OCI-LY3 (cell line): ENCODE results near the gene OR2A12.
A peak's percentile ranks its signal among the peaks of the same experiment; 100 is the strongest.
"Not testable (repeated sequence)": the region's sequence is repeated elsewhere in the genome, so short reads cannot be mapped to it uniquely, and the experiment has no call there.

Experiments
- H2AFZ ChIP-seq: fragments of 200-600, 300-600 bp; shearing (Covaris generic); 2 replicates; pipeline ENCODE4 v1.6.0; 2014; ENCODE audit warnings: antibody characterized with exemption, low read depth, low read length
- H3K27ac ChIP-seq: fragments of 200-600, 300-600 bp; sonication (generic); 2 replicates; pipeline ENCODE4 v1.5.1; 2014; ENCODE audit warnings: mild to moderate bottlenecking, low read length, moderate library complexity, mixed read lengths
- H3K27me3 ChIP-seq: fragments of 200-600, 300-600 bp; sonication (generic); 2 replicates; pipeline ENCODE4 v1.6.1; 2014; ENCODE audit warnings: low read depth, low read length, mixed read lengths
- H3K36me3 ChIP-seq: fragments of 200-600, 300-600 bp; sonication (generic); replicated peaks from 2 replicates; pipeline ENCODE3; 2014; ENCODE audit warnings: low read depth, low read length, mixed read lengths
- H3K4me1 ChIP-seq: fragments of 300-600, 200-600 bp; sonication (generic); 2 replicates; pipeline ENCODE4 v1.6.1; 2014; ENCODE audit warnings: low read length, mixed read lengths
- H3K4me2 ChIP-seq: fragments of 200-600, 300-600 bp; sonication (generic); 2 replicates; pipeline ENCODE4 v1.6.1; 2014; ENCODE audit warnings: low read length, mixed read lengths
- H3K4me3 ChIP-seq: fragments of 300-600, 200-600 bp; sonication (generic); 2 replicates; pipeline ENCODE4 v1.5.1; 2014; ENCODE audit warnings: antibody characterized with exemption, mild to moderate bottlenecking, low read length, moderate library complexity
- H3K79me2 ChIP-seq: fragments of 300-600, 200-600 bp; shearing (Covaris generic); 2 replicates; pipeline ENCODE4 v1.6.1; 2014; ENCODE audit warnings: mild to moderate bottlenecking, low read length, mixed read lengths
- H3K9ac ChIP-seq: fragments of 300-600, 200-600 bp; shearing (Covaris generic); 2 replicates; pipeline ENCODE4 v1.6.0; 2014; ENCODE audit warnings: mild to moderate bottlenecking, low read length, moderate library complexity
- H3K9me3 ChIP-seq: fragments of 200-600, 300-600 bp; shearing (Covaris generic); 2 replicates; pipeline ENCODE4 v1.6.1; 2014; ENCODE audit warnings: low read length, mixed read lengths; ENCODE audit not compliant: insufficient read depth
- H4K20me1 ChIP-seq: fragments of 200-600, 300-600 bp; sonication (generic); 2 replicates; pipeline ENCODE4 v1.6.1; 2016; ENCODE audit warnings: low read length, mixed read lengths; ENCODE audit not compliant: insufficient read depth
- EZH2phosphoT487 ChIP-seq: fragments of 200-600 bp; shearing (Covaris generic); IDR thresholded peaks from 2 replicates; pipeline ENCODE4 v1.6.1; 2018; ENCODE audit warnings: antibody characterized with exemption, mixed run types, low read depth
- TF ChIP-seq, protein P1 (sequence below): fragments of 200-600, 300-600 bp; sonication (generic); IDR thresholded peaks from 2 replicates; pipeline ENCODE4 v1.5.1; 2014; ENCODE audit warnings: antibody characterized with exemption, low read length, low read depth

Gene OR2A12

DNA sequence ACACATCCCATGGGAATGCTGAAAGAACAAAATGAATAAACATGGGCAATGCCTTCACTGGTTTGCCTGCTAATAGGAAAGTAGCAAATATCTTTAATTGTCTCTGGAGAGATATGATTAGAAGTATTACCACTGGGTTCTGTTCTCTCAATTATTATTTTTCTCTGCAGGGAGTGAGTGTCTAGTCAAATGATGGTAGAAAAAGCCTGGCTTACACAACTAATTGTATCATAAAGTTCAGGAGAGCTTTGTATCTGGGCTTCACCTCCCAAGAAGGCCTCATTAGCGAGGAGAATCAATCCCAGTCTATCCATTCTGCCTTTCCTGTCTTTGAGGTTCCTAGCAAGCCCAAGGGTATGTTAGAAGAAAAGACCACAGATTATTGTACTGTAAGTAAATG is 36.8 kb downstream of the OR2A12 start, which contains the start of gene OR2A14:
OR2A14 (plus strand) TSS at position 301 of the 400 bp plus-strand sequence. CDS start 5,937 bp downstream, outside the sequence.
- H2AFZ ChIP-seq: no peak within 1 kb of the TSS
- H4K20me1 ChIP-seq: no peaks in the 10 kb centered on the region

DNA sequence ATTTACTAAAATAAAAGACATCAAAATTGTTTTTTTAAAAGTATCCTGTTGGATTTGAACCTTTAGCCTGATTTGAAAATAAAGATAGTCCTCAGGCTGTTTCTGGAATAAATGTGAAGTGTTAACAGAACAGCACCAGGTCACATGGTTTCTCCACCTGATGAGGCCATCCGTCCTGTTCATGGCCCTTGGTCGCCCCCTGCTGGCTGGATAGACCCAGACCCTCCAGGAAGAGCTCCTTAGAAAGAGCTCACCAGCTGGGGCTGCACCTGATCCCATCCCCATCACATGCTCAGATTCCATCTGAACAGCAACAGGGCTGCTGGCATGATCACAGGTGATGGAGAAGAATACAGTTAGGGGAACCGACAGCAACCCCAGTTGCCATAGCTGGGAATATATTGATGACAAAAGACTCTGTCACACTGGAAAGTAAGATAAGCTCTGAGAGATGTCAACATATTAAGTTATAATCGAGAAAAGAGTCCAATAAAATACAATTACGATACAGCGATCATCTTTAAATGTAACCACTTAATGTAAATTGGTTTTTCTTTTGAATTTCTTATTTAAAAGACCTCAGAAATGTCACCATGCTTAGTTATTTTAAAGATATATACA is 41.7 kb downstream of the OR2A12 start:
- H3K4me1 ChIP-seq: no peaks in the 10 kb centered on the region; the same call in 1 of the 2 replicates
- H3K9ac ChIP-seq: no peak overlapping the region; the same call in 1 of the 2 replicates
- no peak overlapping the region; the same call in 1 of the 2 replicates for H3K4me2 ChIP-seq
- H3K79me2 ChIP-seq: no peaks in the 10 kb centered on the region
- no peak overlapping the region for H3K27ac ChIP-seq
- H3K9me3 ChIP-seq: no peaks in the 10 kb centered on the region
- H2AFZ ChIP-seq: no peak overlapping the region
- TF ChIP-seq, protein P1, sequence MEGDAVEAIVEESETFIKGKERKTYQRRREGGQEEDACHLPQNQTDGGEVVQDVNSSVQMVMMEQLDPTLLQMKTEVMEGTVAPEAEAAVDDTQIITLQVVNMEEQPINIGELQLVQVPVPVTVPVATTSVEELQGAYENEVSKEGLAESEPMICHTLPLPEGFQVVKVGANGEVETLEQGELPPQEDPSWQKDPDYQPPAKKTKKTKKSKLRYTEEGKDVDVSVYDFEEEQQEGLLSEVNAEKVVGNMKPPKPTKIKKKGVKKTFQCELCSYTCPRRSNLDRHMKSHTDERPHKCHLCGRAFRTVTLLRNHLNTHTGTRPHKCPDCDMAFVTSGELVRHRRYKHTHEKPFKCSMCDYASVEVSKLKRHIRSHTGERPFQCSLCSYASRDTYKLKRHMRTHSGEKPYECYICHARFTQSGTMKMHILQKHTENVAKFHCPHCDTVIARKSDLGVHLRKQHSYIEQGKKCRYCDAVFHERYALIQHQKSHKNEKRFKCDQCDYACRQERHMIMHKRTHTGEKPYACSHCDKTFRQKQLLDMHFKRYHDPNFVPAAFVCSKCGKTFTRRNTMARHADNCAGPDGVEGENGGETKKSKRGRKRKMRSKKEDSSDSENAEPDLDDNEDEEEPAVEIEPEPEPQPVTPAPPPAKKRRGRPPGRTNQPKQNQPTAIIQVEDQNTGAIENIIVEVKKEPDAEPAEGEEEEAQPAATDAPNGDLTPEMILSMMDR: peak; percentile 83
- TF ChIP-seq EZH2phosphoT487: no peak
- H4K20me1 ChIP-seq: no peaks in the 10 kb centered on the region
- H3K36me3 ChIP-seq: no peaks in the 10 kb centered on the region
- H3K4me3 ChIP-seq: no peak overlapping the region
- H3K27me3 ChIP-seq: no peaks in the 10 kb centered on the region

More for the DNA sequence above, 36.8 kb downstream of the OR2A12 start, which contains the start of gene OR2A14:
- H3K4me1 ChIP-seq: no peaks in the 10 kb centered on the region
- H3K79me2 ChIP-seq: no peaks in the 10 kb centered on the region
- no peak within 1 kb of the TSS for H3K9ac ChIP-seq
- H3K27me3 ChIP-seq: no peaks in the 10 kb centered on the region
- no peak within 1 kb of the TSS for H3K4me3 ChIP-seq
- H3K4me2 ChIP-seq: no peak within 1 kb of the TSS
- H3K27ac ChIP-seq: no peak within 1 kb of the TSS
- no peaks in the 10 kb centered on the region for H3K36me3 ChIP-seq
- H3K9me3 ChIP-seq: no peaks in the 10 kb centered on the region
- TF ChIP-seq, protein P1: no peak
- TF ChIP-seq EZH2phosphoT487: no peak

DNA sequence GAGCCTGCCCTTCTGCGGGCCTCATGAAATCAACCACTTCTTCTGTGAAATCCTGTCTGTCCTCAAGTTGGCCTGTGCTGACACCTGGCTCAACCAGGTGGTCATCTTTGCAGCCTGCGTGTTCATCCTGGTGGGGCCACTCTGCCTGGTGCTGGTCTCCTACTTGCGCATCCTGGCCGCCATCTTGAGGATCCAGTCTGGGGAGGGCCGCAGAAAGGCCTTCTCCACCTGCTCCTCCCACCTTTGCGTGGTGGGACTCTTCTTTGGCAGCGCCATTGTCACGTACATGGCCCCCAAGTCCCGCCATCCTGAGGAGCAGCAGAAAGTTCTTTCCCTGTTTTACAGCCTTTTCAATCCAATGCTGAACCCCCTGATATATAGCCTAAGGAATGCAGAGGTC is 43.5 kb downstream of the OR2A12 start:
- not testable (repeated sequence) for H3K4me1 ChIP-seq, H3K27me3 ChIP-seq, H4K20me1 ChIP-seq, H3K79me2 ChIP-seq, H3K4me3 ChIP-seq, H3K4me2 ChIP-seq, H3K9me3 ChIP-seq, H3K36me3 ChIP-seq, H3K9ac ChIP-seq, H2AFZ ChIP-seq, H3K27ac ChIP-seq

DNA sequence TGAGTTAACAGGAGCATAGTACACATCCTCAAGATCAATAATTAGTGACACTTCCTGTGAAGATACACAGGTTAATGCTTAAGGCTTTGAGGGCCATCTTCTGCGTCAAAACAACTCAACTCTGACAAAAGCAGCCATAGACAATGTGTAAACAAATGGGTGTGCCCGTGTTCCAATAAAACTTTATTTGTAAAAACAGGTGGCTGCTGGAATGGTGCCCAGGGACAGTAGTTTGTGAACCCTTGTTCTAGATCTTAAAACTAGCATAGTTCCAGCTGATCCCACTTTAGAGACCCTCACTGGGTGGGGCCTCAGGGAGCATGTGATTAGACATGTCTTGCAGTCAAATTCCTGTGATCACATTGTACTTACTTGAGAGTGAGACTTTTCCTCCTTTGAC is 44.7 kb downstream of the OR2A12 start:
- no peaks in the 10 kb centered on the region for H3K79me2 ChIP-seq
- H3K36me3 ChIP-seq: no peaks in the 10 kb centered on the region
- no peak overlapping the region for H3K27ac ChIP-seq
- H2AFZ ChIP-seq: no peak overlapping the region
- H3K9ac ChIP-seq: no peak overlapping the region
- peaks cover 5% of the 10 kb centered on the region; the same call in 1 of the 2 replicates for H3K27me3 ChIP-seq
- no peak overlapping the region for H3K4me3 ChIP-seq
- H3K4me1 ChIP-seq: peaks cover 6% of the 10 kb centered on the region
- TF ChIP-seq, protein P1: no peak
- TF ChIP-seq EZH2phosphoT487: no peak
- no peaks in the 10 kb centered on the region for H3K9me3 ChIP-seq
- no peak overlapping the region for H3K4me2 ChIP-seq
- H4K20me1 ChIP-seq: no peaks in the 10 kb centered on the region
